CD14-positive monocyte (primary cell): ENCODE data around the gene ARHGEF10L. TPM values are rescaled to one million over a fixed set of nuclear protein-coding genes. Genes with fewer than 3 reads are reported as not detected.

ENCODE experiments used
- DNase-seq, 3 donors: peaks; one replicate each; pipeline ENCODE4 v3.0.0-alpha.2; 2011 to 2022
- H2AFZ ChIP-seq: 2 replicates; pipeline ENCODE4 v1.6.0; 2012; ENCODE audit warnings: mild to moderate bottlenecking, low read depth, low read length, inconsistent platforms; ENCODE audit not compliant: insufficient read depth, poor library complexity, severe bottlenecking
- H3K27ac ChIP-seq, 2 donors: 1 replicate in 1 of 2; 2 replicates in 1 of 2; pipeline ENCODE4 v1.5.1; 2012 to 2013; ENCODE audit warnings: low read length in 2 of 2, control low read depth in 1 of 2, inconsistent platforms in 1 of 2, low read depth in 1 of 2, mild to moderate bottlenecking in 1 of 2
- H3K27me3 ChIP-seq, 2 donors: one replicate each; pipeline versions ENCODE4 v1.6.0 to v1.6.1; 2011 to 2013; ENCODE audit warnings: low read length in 2 of 2; ENCODE audit not compliant: control insufficient read depth in 2 of 2, insufficient read depth in 2 of 2
- H3K36me3 ChIP-seq, 2 donors: replicated peaks in 1 of 2; 1 replicate in 1 of 2; 2 replicates in 1 of 2; pipeline versions ENCODE4 v1.5.1 to v1.6.1; 2012 to 2013; ENCODE audit warnings: low read length in 2 of 2, control low read depth in 1 of 2, inconsistent platforms in 1 of 2, mild to moderate bottlenecking in 1 of 2; ENCODE audit not compliant: insufficient read depth in 2 of 2, control insufficient read depth in 1 of 2
- H3K4me1 ChIP-seq, 2 donors: 1 replicate in 1 of 2; 2 replicates in 1 of 2; pipeline versions ENCODE4 v1.5.1 to v1.6.1; 2012 to 2013; ENCODE audit warnings: low read length in 2 of 2, control low read depth in 1 of 2, inconsistent platforms in 1 of 2, mild to moderate bottlenecking in 1 of 2, moderate library complexity in 1 of 2; ENCODE audit not compliant: insufficient read depth in 2 of 2, control insufficient read depth in 1 of 2
- H3K4me2 ChIP-seq: replicated peaks from 2 replicates; pipeline ENCODE3; 2012; ENCODE audit warnings: low read length, moderate library complexity, mild to moderate bottlenecking; ENCODE audit not compliant: poor library complexity, severe bottlenecking; ENCODE audit errors: extremely low read depth
- H3K4me3 ChIP-seq, 3 experiments: fragments of 200-600 bp in 1 of 3; sonication (generic) in 1 of 3; replicated peaks in 1 of 3; 1 replicate in 2 of 3; 2 replicates in 1 of 3; pipeline ENCODE4 v1.5.1; 2011 to 2013; ENCODE audit warnings: low read length in 3 of 3, mild to moderate bottlenecking in 3 of 3, control low read depth in 2 of 3, low read depth in 2 of 3, inconsistent platforms in 1 of 3, moderate library complexity in 1 of 3
- H3K79me2 ChIP-seq: 2 replicates; pipeline ENCODE4 v1.6.0; 2012; ENCODE audit warnings: mild to moderate bottlenecking, control low read depth, inconsistent platforms, low read length, moderate library complexity; ENCODE audit not compliant: insufficient read depth
- H3K9ac ChIP-seq: 2 replicates; pipeline ENCODE4 v1.6.0; 2017; ENCODE audit warnings: low read length, mild to moderate bottlenecking; ENCODE audit not compliant: insufficient read depth, poor library complexity, severe bottlenecking
- H3K9me3 ChIP-seq, 2 donors: replicated peaks in 1 of 2; 1 replicate in 1 of 2; 2 replicates in 1 of 2; pipeline versions ENCODE4 v1.5.1 to v1.6.1; 2012 to 2013; ENCODE audit warnings: low read length in 2 of 2, control low read depth in 1 of 2; ENCODE audit not compliant: control insufficient read depth in 1 of 2, insufficient read depth in 1 of 2
- H4K20me1 ChIP-seq: 2 replicates; pipeline ENCODE4 v1.6.0; 2012; ENCODE audit warnings: mild to moderate bottlenecking, low read length, control low read depth, moderate library complexity; ENCODE audit not compliant: insufficient read depth
- H3K27ac Mint-ChIP-seq, 7 donors: one replicate each; pipeline ENCODE4 v1.8.0; 2020; ENCODE audit warnings: mild to moderate bottlenecking in 7 of 7, mixed read lengths in 7 of 7, moderate library complexity in 6 of 7, inconsistent platforms in 2 of 7
- H3K27me3 Mint-ChIP-seq, 3 donors: one replicate each; pipeline ENCODE4 v1.8.0; 2021 to 2022; ENCODE audit warnings: low read depth in 3 of 3, mild to moderate bottlenecking in 3 of 3, mixed read lengths in 3 of 3, moderate library complexity in 3 of 3, inconsistent platforms in 1 of 3
- H3K36me3 Mint-ChIP-seq, 2 donors: one replicate each; pipeline ENCODE4 v1.8.0; 2020; ENCODE audit warnings: mixed read lengths in 2 of 2, inconsistent platforms in 1 of 2, mild to moderate bottlenecking in 1 of 2
- H3K4me1 Mint-ChIP-seq: one replicate; pipeline ENCODE4 v1.8.0; 2020; ENCODE audit warnings: mild to moderate bottlenecking, mixed read lengths
- H3K4me3 Mint-ChIP-seq, 2 donors: one replicate each; pipeline ENCODE4 v1.8.0; 2020; ENCODE audit warnings: mild to moderate bottlenecking in 2 of 2, mixed read lengths in 2 of 2, moderate library complexity in 1 of 2
- H3K9me3 Mint-ChIP-seq, 7 donors: one replicate each; pipeline ENCODE4 v1.8.0; 2020 to 2022; ENCODE audit warnings: mixed read lengths in 7 of 7, mild to moderate bottlenecking in 6 of 7, moderate library complexity in 6 of 7, inconsistent platforms in 2 of 7
- WGBS: methylation state at CpG from one replicate; pipeline ENCODE4 v1.1.5; 2013; ENCODE audit warnings: missing lambda C conversion rate; ENCODE audit not compliant: insufficient coverage; 5-methylcytosine and 5-hydroxymethylcytosine counted together
- intact Hi-C, 2 donors: fragments of 100-400 bp; cut with micrococcal nuclease; formaldehyde crosslinking; loops; one replicate each; pipeline versions ENCODE4 v1.15.0 to v1.15.1; 2023
- polyA plus RNA-seq, 3 donors: library from polyadenylated mRNA; depleted of rRNA in 1 of 3; unstranded in 2 of 3; stranded (reverse) in 1 of 3; fragments of 300-500 nt in 2 of 3; fragments of >200 nt in 1 of 3; fragmentation: Illumina TruSeq in 2 of 3; gene quantifications; 1 replicate in 2 of 3; 2 replicates in 1 of 3; pipeline ENCODE4 v1.2.3, GENCODE V29; 2012 to 2021
- TF ChIP-seq, protein P1 (sequence below): fragments of 200-600 bp; IDR thresholded peaks from one replicate; pipeline ENCODE4 v1.8.0; 2022; ENCODE audit warnings: antibody characterized with exemption, mild to moderate bottlenecking

ARHGEF10L gene
- polyA plus RNA-seq, 3 donors = 20.7 to 95.7 (median 23.7) TPM

DNA sequence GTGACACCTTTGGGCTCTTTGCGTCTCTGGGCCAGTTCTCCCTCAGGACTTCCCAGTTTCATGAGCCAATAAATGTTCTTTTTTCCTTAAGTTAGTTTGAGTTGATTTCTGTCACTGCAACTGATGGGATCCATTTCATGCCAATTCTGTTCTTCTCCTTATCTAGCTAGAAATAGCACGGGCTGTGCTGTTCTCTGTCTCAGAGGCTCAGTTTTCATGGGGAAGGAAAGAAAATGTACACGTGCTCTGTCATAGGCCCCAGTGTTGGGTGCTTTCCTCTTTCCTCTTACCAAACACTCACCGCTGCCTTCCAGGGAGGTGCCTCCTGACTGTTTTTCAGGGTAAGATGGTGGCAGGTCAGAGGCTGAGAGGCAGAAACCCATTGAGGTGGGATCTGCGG lies 172.4 kb downstream of the ARHGEF10L start:
- no peaks in the 10 kb centered on the region for H3K4me1 ChIP-seq
- H3K9me3 Mint-ChIP-seq = peaks cover 0 to 5% (median 2%) of the 10 kb centered on the region in 7 donors
- H3K4me2 ChIP-seq = no peak overlapping the region
- H3K9ac ChIP-seq = no peak overlapping the region
- no CpG with 5 or more reads among the region's 5 CpGs for WGBS
- H3K36me3 Mint-ChIP-seq = no peaks in the 10 kb centered on the region
- H3K27ac ChIP-seq = no peak overlapping the region
- no peaks in the 10 kb centered on the region for H4K20me1 ChIP-seq
- no peak overlapping the region for H3K4me3 ChIP-seq
- no peaks in the 10 kb centered on the region for H3K9me3 ChIP-seq
- H3K36me3 ChIP-seq = no peaks in the 10 kb centered on the region
- H3K79me2 ChIP-seq = no peaks in the 10 kb centered on the region
- TF ChIP-seq, protein P1, sequence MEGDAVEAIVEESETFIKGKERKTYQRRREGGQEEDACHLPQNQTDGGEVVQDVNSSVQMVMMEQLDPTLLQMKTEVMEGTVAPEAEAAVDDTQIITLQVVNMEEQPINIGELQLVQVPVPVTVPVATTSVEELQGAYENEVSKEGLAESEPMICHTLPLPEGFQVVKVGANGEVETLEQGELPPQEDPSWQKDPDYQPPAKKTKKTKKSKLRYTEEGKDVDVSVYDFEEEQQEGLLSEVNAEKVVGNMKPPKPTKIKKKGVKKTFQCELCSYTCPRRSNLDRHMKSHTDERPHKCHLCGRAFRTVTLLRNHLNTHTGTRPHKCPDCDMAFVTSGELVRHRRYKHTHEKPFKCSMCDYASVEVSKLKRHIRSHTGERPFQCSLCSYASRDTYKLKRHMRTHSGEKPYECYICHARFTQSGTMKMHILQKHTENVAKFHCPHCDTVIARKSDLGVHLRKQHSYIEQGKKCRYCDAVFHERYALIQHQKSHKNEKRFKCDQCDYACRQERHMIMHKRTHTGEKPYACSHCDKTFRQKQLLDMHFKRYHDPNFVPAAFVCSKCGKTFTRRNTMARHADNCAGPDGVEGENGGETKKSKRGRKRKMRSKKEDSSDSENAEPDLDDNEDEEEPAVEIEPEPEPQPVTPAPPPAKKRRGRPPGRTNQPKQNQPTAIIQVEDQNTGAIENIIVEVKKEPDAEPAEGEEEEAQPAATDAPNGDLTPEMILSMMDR = no peak
- no peak overlapping the region for H2AFZ ChIP-seq
- no peaks in the 10 kb centered on the region for H3K27me3 ChIP-seq
- no peak overlapping the region for H3K4me3 Mint-ChIP-seq
- peaks cover 7 to 13% (median 9%) of the 10 kb centered on the region in 3 donors for H3K27me3 Mint-ChIP-seq
- no peaks in the 10 kb centered on the region for H3K4me1 Mint-ChIP-seq
- DNase-seq = no peak
- no peak overlapping the region for H3K27ac Mint-ChIP-seq
- intact Hi-C loops = no loop called here

DNA sequence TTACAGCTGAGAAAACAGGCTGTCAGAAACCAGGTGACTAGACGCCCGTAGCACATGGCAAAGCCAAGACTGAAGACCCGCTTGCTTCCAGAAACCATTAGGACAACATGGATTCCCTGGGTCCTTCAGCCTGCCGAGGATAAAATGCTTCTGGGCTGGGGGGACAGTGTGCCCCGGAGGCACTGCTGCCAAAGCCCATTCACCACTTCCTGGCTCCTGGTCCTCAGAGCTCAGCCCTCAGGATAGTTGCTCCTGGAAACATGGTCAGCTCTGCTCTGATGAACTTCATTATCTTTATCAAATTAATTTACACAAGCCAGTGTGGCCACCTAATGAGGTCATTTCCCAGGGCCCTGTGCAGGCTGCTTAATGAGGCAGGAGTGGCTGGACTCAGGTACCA lies 174.5 kb downstream of the ARHGEF10L start:
- no peak for DNase-seq

More for the DNA sequence above, 174.5 kb downstream of the ARHGEF10L start:
- peaks cover 0 to 5% (median 2%) of the 10 kb centered on the region in 7 donors for H3K9me3 Mint-ChIP-seq
- H4K20me1 ChIP-seq = no peaks in the 10 kb centered on the region
- intact Hi-C loops = no loop called here
- no peak overlapping the region for H3K4me2 ChIP-seq
- H3K27ac Mint-ChIP-seq = no peak overlapping the region
- H3K36me3 ChIP-seq = no peaks in the 10 kb centered on the region
- H3K27ac ChIP-seq = no peak overlapping the region
- H3K27me3 ChIP-seq = no peaks in the 10 kb centered on the region
- H3K27me3 Mint-ChIP-seq = peaks cover 8 to 12% (median 9%) of the 10 kb centered on the region in 3 donors
- 76% methylated on average over 5 of the region's 5 CpGs for WGBS
- no peak overlapping the region for H3K4me3 ChIP-seq
- H3K9ac ChIP-seq = no peak overlapping the region
- no peaks in the 10 kb centered on the region for H3K79me2 ChIP-seq
- H3K4me3 Mint-ChIP-seq = no peak overlapping the region
- no peaks in the 10 kb centered on the region for H3K9me3 ChIP-seq
- no peaks in the 10 kb centered on the region for H3K4me1 Mint-ChIP-seq
- H2AFZ ChIP-seq = no peak overlapping the region
- TF ChIP-seq, protein P1 = no peak
- no peaks in the 10 kb centered on the region for H3K36me3 Mint-ChIP-seq
- no peaks in the 10 kb centered on the region for H3K4me1 ChIP-seq
